Mononuclear cell (primary cell): Measurements from ENCODE around the gene TBC1D8B. TPM values are rescaled to one million over a fixed set of nuclear protein-coding genes. Genes with fewer than 3 reads are reported as not detected.

Source experiments
- H3K27me3 ChIP-seq: 2 replicates; pipeline ENCODE4 v1.6.0; 2011; ENCODE audit warnings: low read length, control low read depth; ENCODE audit not compliant: insufficient read depth
- H3K4me1 ChIP-seq: 2 replicates; pipeline ENCODE4 v1.5.1; 2011; ENCODE audit warnings: mild to moderate bottlenecking, low read length, control low read depth; ENCODE audit not compliant: insufficient read depth
- H3K4me3 ChIP-seq: 2 replicates; pipeline ENCODE4 v1.5.1; 2011; ENCODE audit warnings: mild to moderate bottlenecking, low read length, moderate library complexity
- H3K9me3 ChIP-seq: 2 replicates; pipeline ENCODE4 v1.5.1; 2011; ENCODE audit warnings: low read depth, mild to moderate bottlenecking, control low read depth, low read length
- total RNA-seq: library from RNA; depleted of rRNA; stranded (reverse); fragments of >200 nt; gene quantifications from one replicate; pipeline ENCODE4 v1.2.3, GENCODE V29; 2012

Gene TBC1D8B
- total RNA-seq, 1 donor, result 0.73 TPM

- H3K9me3 ChIP-seq, result no peaks in the 10 kb centered on the region
- H3K4me1 ChIP-seq, result no peaks in the 10 kb centered on the region
- H3K27me3 ChIP-seq, result no peaks in the 10 kb centered on the region
- no peak overlapping the region for H3K4me3 ChIP-seq
Observed at GRCh38 chrX:106905064-106905708, 102.7 kb downstream of the TBC1D8B start.

GRCh38 chrX:106906361-106906760 is 103.9 kb downstream of the TBC1D8B start:
- Histone ChIP-seq H3K9me3 (no peaks in the 10 kb centered on the region), H3K4me3 (no peak overlapping the region), H3K27me3 (no peaks in the 10 kb centered on the region), H3K4me1 (no peaks in the 10 kb centered on the region)

GRCh38 chrX:106912864-106913263 is 110.4 kb downstream of the TBC1D8B start:
- Histone ChIP-seq H3K4me3 (no peak overlapping the region), H3K27me3 (no peaks in the 10 kb centered on the region), H3K9me3 (no peaks in the 10 kb centered on the region)

GRCh38 chrX:106917830-106918500 is 115.5 kb downstream of the TBC1D8B start:
- Histone ChIP-seq H3K4me1 (peaks cover 4% of the 10 kb centered on the region), H3K9me3 (no peaks in the 10 kb centered on the region), H3K27me3 (no peaks in the 10 kb centered on the region), H3K4me3 (no peak overlapping the region)

More at GRCh38 chrX:106912864-106913263, 110.4 kb downstream of the TBC1D8B start:
- no peaks in the 10 kb centered on the region for H3K4me1 ChIP-seq

- H3K27me3 ChIP-seq, result no peaks in the 10 kb centered on the region
- H3K9me3 ChIP-seq, result no peaks in the 10 kb centered on the region
- peaks cover 4% of the 10 kb centered on the region for H3K4me1 ChIP-seq
- H3K4me3 ChIP-seq, result no peak within 1 kb of the TSS
Observed at GRCh38 chrX:106919932-106920452, 117.5 kb downstream of the TBC1D8B start, which contains the start of gene CLDN2. Gene CLDN2 (plus strand): TSS chrX:106920402. CDS start chrX:106928229, 7,827 bp downstream.

- no peak overlapping the region for H3K4me3 ChIP-seq
- H3K27me3 ChIP-seq, result no peaks in the 10 kb centered on the region
- no peaks in the 10 kb centered on the region for H3K9me3 ChIP-seq
- H3K4me1 ChIP-seq, result peaks cover 4% of the 10 kb centered on the region
Observed at GRCh38 chrX:106921637-106922036, 119.2 kb downstream of the TBC1D8B start.

Other genes with a start within 250 kb of the TBC1D8B start
- gene RADX, start 190.7 kb upstream of the TBC1D8B start, total RNA-seq, result 10.3 TPM
- gene RNF128, start 76.0 kb upstream of the TBC1D8B start, total RNA-seq, result not detected
- not detected for gene RIPPLY1, start 100.7 kb downstream of the TBC1D8B start, total RNA-seq
- not detected for gene CLDN2, start 117.7 kb downstream of the TBC1D8B start, total RNA-seq
- gene MORC4, start 197.5 kb downstream of the TBC1D8B start, total RNA-seq, result 11.5 TPM